GM19452 (cell line): ENCODE measurements around the gene LCN12.

Experiments used
- ATAC-seq: cut with Tn5 transposase; IDR thresholded peaks from one replicate; pipeline ENCODE4 v1.9.1; 2021; ENCODE audit not compliant: unreplicated experiment

Gene LCN12

GRCh38 chr9:136951541-136952320 is at the start of gene LCN12:
LCN12 (plus strand) TSS chr9:136952273; CDS start chr9:136952328, 55 bp downstream.
- no peak for ATAC-seq

- no peak for ATAC-seq
Measured at GRCh38 chr9:136903041-136903554, 49.0 kb upstream of the LCN12 start.

- ATAC-seq: no peak
Measured at GRCh38 chr9:136906266-136906665, 45.8 kb upstream of the LCN12 start.

GRCh38 chr9:136907011-136907914 is 44.8 kb upstream of the LCN12 start:
- no peak for ATAC-seq

GRCh38 chr9:136910197-136910900 is 41.7 kb upstream of the LCN12 start:
- ATAC-seq: no peak

- ATAC-seq: no peak
Measured at GRCh38 chr9:136910901-136911245, 41.2 kb upstream of the LCN12 start.

GRCh38 chr9:136913701-136914438 is 38.2 kb upstream of the LCN12 start:
- no peak for ATAC-seq

GRCh38 chr9:136915632-136916329 is 36.3 kb upstream of the LCN12 start:
- no peak for ATAC-seq

GRCh38 chr9:136916330-136917184 is 35.5 kb upstream of the LCN12 start:
- no peak for ATAC-seq

GRCh38 chr9:136917902-136918301 is 34.2 kb upstream of the LCN12 start:
- ATAC-seq: no peak

GRCh38 chr9:136920069-136920468 is 32.0 kb upstream of the LCN12 start:
- ATAC-seq: no peak

- no peak for ATAC-seq
Measured at GRCh38 chr9:136920734-136921231, 31.3 kb upstream of the LCN12 start.

- ATAC-seq: no peak
Measured at GRCh38 chr9:136921307-136921706, 30.8 kb upstream of the LCN12 start.

GRCh38 chr9:136921718-136922117 is 30.4 kb upstream of the LCN12 start:
- ATAC-seq: no peak

- ATAC-seq: no peak
Measured at GRCh38 chr9:136922540-136922939, 29.5 kb upstream of the LCN12 start.

- no peak for ATAC-seq
Measured at GRCh38 chr9:136923881-136924280, 28.2 kb upstream of the LCN12 start.

- ATAC-seq: no peak
Measured at GRCh38 chr9:136925414-136926153, 26.5 kb upstream of the LCN12 start.

GRCh38 chr9:136926154-136926704 is 25.8 kb upstream of the LCN12 start:
- no peak for ATAC-seq
